ENCODE results near the gene IFT122.

The IFT122 gene

DNA sequence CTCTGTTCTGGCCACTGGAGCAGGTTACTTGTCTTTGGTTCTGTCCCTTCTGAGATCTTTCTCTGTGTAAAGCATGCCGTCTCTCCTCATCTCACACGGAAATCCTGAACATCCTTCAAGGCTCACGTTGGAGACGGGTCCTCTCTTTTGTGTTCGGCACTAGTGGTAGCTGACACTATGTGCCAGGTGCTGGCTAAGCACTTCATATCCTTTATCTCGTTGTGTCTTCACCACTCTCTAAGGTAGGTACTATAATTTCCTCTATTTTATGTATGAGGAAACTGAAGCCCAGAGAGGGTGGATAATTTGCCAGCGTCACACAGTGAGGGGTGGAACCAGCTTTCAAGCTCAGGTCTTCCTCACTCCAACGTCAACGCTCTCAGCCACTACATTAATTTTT lies 1.2 kb downstream of the IFT122 start:
- Mint-ChIP-seq H3K36me3 (ENCODE audit: low read depth) (peaks cover 22% of the 10 kb centered on the region), H3K27me3 (ENCODE audit: low read depth, poor library complexity) (peaks cover 5% of the 10 kb centered on the region), H3K4me3 (peak overlapping the region; percentile 94), H3K4me1 (peaks cover 72% of the 10 kb centered on the region), H3K27ac (peak overlapping the region; percentile 66), H3K9me3 (no peaks in the 10 kb centered on the region)
- DNase-seq = no peak
- TF ChIP-seq, protein P1, sequence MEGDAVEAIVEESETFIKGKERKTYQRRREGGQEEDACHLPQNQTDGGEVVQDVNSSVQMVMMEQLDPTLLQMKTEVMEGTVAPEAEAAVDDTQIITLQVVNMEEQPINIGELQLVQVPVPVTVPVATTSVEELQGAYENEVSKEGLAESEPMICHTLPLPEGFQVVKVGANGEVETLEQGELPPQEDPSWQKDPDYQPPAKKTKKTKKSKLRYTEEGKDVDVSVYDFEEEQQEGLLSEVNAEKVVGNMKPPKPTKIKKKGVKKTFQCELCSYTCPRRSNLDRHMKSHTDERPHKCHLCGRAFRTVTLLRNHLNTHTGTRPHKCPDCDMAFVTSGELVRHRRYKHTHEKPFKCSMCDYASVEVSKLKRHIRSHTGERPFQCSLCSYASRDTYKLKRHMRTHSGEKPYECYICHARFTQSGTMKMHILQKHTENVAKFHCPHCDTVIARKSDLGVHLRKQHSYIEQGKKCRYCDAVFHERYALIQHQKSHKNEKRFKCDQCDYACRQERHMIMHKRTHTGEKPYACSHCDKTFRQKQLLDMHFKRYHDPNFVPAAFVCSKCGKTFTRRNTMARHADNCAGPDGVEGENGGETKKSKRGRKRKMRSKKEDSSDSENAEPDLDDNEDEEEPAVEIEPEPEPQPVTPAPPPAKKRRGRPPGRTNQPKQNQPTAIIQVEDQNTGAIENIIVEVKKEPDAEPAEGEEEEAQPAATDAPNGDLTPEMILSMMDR (IDR thresholded peaks at IDR 0.05) = no peak

DNA sequence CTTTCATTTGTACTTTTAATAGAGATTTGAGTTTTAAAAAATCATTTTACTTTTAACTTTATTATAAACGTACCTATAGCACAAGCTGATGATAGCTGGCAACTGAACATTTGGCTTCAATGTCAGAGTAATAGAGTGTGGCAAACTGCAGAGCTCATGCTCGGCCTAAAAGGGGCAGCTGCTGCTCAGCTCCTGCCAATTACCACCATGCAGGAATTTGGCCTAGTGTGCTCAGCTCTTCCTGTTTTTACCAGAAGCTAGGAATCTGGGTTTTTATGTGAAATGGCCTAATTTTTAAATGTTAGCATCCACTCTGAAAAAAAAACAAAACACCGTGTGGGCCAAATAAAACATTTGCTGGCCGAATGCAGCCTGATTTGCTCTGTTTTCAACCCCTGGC lies 1.8 kb downstream of the IFT122 start:
- TF ChIP-seq, protein P1 (IDR thresholded peaks at IDR 0.05) = no peak
- no peak overlapping the region for H3K27ac Mint-ChIP-seq
- peaks cover 5% of the 10 kb centered on the region for H3K27me3 Mint-ChIP-seq (ENCODE audit: low read depth, poor library complexity)
- peaks cover 72% of the 10 kb centered on the region for H3K4me1 Mint-ChIP-seq
- no peak for DNase-seq
- H3K36me3 Mint-ChIP-seq (ENCODE audit: low read depth) = peaks cover 16% of the 10 kb centered on the region
- peak overlapping the region; percentile 94 for H3K4me3 Mint-ChIP-seq
- no peaks in the 10 kb centered on the region for H3K9me3 Mint-ChIP-seq

DNA sequence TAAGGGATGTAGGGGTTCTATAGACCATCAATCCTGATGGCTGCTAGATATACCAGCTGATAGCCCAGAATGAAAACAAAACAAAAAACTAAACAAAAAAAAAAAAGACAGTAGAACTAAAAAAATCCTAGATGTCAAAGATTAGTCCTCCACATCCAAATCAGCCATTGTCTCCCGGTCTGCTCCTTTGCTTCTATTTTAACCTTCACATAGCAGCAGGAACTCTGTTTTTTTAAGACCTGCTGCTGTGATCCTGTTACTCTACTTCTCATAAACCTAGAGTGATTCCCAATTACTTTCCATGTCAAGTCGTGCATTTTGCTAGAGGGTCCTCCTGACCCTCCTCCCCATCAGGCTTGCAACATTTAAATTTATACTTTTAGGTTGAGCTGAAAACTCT lies 2.5 kb downstream of the IFT122 start:
- Mint-ChIP-seq H3K36me3 (ENCODE audit: low read depth) (peaks cover 11% of the 10 kb centered on the region), H3K27me3 (ENCODE audit: low read depth, poor library complexity) (peaks cover 5% of the 10 kb centered on the region), H3K27ac (no peak overlapping the region), H3K4me1 (peaks cover 70% of the 10 kb centered on the region), H3K9me3 (no peaks in the 10 kb centered on the region), H3K4me3 (peak overlapping the region; percentile 94)
- DNase-seq = no peak
- TF ChIP-seq, protein P1 (IDR thresholded peaks at IDR 0.05) = no peak

GRCh38 chr3:129442947-129443346 lies 2.9 kb downstream of the IFT122 start:
- DNase-seq = no peak
- Mint-ChIP-seq H3K27ac (no peak overlapping the region), H3K9me3 (no peaks in the 10 kb centered on the region), H3K4me1 (peaks cover 70% of the 10 kb centered on the region), H3K4me3 (peak overlapping the region; percentile 51), H3K27me3 (ENCODE audit: low read depth, poor library complexity) (peaks cover 5% of the 10 kb centered on the region), H3K36me3 (ENCODE audit: low read depth) (peaks cover 10% of the 10 kb centered on the region)
- TF ChIP-seq, protein P1 (IDR thresholded peaks at IDR 0.05) = no peak

- no peaks in the 10 kb centered on the region for H3K27me3 Mint-ChIP-seq (ENCODE audit: low read depth, poor library complexity)
- no peak overlapping the region for H3K27ac Mint-ChIP-seq
- peaks cover 71% of the 10 kb centered on the region for H3K4me1 Mint-ChIP-seq
These were observed 5.4 kb downstream of the IFT122 start for GRCh38 chr3:129445471-129445870.

DNA sequence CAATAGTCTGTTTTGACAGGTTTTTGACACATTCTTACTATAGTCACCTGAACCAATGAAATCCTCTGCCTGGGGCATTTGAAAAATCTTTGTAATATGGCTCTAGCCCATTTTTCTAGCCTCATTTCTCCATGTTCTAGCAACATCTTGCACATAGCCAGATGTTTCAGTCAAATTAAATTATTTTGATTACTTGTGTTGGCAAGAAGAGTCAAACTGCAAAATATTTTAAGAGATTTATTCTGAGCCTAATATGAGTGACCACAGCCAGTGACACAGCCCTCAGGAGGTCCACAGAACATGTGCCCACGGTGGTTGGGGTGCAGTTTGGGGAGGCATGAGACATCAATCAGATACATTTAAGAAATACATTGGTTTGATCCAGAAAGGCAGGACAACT lies 6.9 kb downstream of the IFT122 start:
- H3K4me1 Mint-ChIP-seq = peaks cover 61% of the 10 kb centered on the region
- no peak for DNase-seq
- H3K9me3 Mint-ChIP-seq = no peaks in the 10 kb centered on the region
- peaks cover 17% of the 10 kb centered on the region for H3K36me3 Mint-ChIP-seq (ENCODE audit: low read depth)
- H3K4me3 Mint-ChIP-seq = no peak overlapping the region
- H3K27me3 Mint-ChIP-seq (ENCODE audit: low read depth, poor library complexity) = no peaks in the 10 kb centered on the region
- TF ChIP-seq, protein P1 (IDR thresholded peaks at IDR 0.05) = no peak
- no peak overlapping the region for H3K27ac Mint-ChIP-seq

More at GRCh38 chr3:129445471-129445870, 5.4 kb downstream of the IFT122 start:
- Mint-ChIP-seq H3K4me3 (no peak overlapping the region), H3K36me3 (ENCODE audit: low read depth) (peaks cover 11% of the 10 kb centered on the region), H3K9me3 (no peaks in the 10 kb centered on the region)
- TF ChIP-seq, protein P1 (IDR thresholded peaks at IDR 0.05) = no peak
- no peak for DNase-seq
